Measurements from ENCODE around the gene DCAF4. TPM values are rescaled to one million over a fixed set of nuclear protein-coding genes. Genes with fewer than 3 reads are reported as not detected.

Gene DCAF4
- polyA plus RNA-seq, 1 experiment: 29.2 TPM

DNA sequence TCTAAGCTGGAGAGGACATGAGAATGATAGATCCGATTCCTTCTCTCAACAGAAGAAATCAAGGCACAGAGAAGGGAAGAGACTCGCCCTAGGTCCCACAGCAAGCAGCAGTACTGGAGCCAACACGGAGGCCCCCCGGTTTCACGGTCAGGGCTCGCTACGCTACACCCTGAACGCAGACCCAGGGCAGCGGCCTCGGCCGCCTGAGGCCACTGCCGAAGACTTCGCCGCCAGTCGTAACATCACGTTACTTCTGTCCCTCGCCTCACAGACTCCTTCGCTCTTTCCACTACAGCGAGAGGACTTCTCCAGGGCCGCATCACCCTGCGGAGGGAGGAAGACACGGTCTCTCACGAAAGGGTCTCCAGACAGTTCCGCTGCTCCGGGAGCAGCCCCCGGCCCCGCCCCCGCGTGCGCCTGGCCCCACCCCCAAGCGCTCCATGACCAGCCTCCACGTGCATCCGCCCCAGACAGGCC is 411 bp upstream of the DCAF4 start:
- Histone ChIP-seq H3K27me3 (ENCODE audit: control insufficient read depth, insufficient read depth, low read length) (no peaks in the 10 kb centered on the region), H3K36me3 (ENCODE audit: control insufficient read depth, insufficient read depth, low read length) (no peaks in the 10 kb centered on the region), H3K4me3 (ENCODE audit: low read depth, low read length) (peak overlapping the region; percentile 99)
- ChIA-PET POLR2A (no interaction called here), CTCF (interaction anchor here (0.8 to 4.0 kb wide), 3 partner anchors 22 to 411 kb away, joined by 3 to 21 read pairs (median 3); partner anchors contain the start of gene DPF3)
- TF ChIP-seq, protein P1, sequence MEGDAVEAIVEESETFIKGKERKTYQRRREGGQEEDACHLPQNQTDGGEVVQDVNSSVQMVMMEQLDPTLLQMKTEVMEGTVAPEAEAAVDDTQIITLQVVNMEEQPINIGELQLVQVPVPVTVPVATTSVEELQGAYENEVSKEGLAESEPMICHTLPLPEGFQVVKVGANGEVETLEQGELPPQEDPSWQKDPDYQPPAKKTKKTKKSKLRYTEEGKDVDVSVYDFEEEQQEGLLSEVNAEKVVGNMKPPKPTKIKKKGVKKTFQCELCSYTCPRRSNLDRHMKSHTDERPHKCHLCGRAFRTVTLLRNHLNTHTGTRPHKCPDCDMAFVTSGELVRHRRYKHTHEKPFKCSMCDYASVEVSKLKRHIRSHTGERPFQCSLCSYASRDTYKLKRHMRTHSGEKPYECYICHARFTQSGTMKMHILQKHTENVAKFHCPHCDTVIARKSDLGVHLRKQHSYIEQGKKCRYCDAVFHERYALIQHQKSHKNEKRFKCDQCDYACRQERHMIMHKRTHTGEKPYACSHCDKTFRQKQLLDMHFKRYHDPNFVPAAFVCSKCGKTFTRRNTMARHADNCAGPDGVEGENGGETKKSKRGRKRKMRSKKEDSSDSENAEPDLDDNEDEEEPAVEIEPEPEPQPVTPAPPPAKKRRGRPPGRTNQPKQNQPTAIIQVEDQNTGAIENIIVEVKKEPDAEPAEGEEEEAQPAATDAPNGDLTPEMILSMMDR (IDR thresholded peaks at IDR 0.05; ENCODE audit: insufficient read depth, low read depth, low read length): no peak
- no peak for DNase-seq (ENCODE audit: low read depth)

DNA sequence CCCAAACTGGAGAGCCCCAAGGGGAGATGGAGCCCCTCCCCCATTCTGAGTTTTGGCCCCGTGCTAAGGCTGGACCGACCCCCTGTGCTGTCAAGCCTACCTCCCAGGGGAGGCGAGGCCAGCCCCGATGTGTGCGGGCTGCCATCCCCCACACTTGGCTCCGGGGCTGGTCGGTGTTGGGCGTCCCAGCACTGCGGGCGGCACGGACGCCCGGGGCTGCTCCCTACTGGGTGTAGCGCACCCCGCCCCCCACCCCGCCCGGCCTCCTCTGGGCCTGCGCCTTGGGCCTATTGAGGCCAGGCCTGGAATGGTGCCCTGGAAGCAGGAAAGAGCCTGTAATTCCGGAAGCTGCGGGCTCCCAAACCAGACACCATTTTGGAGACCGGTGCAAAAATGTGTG is 2.6 kb downstream of the DCAF4 start:
- TF ChIP-seq, protein P1 (IDR thresholded peaks at IDR 0.05; ENCODE audit: insufficient read depth, low read depth, low read length): no peak
- Histone ChIP-seq H3K36me3 (ENCODE audit: control insufficient read depth, insufficient read depth, low read length) (no peaks in the 10 kb centered on the region), H3K27me3 (ENCODE audit: control insufficient read depth, insufficient read depth, low read length) (no peaks in the 10 kb centered on the region), H3K4me3 (ENCODE audit: low read depth, low read length) (no peak overlapping the region)
- POLR2A ChIA-PET: no interaction called here
- CTCF ChIA-PET: interaction anchor here (0.6 to 0.8 kb wide), 2 partner anchors 19 to 416 kb away, joined by 3 read pairs; no protein-coding TSS in a partner anchor
- DNase-seq (ENCODE audit: low read depth): no peak

DNA sequence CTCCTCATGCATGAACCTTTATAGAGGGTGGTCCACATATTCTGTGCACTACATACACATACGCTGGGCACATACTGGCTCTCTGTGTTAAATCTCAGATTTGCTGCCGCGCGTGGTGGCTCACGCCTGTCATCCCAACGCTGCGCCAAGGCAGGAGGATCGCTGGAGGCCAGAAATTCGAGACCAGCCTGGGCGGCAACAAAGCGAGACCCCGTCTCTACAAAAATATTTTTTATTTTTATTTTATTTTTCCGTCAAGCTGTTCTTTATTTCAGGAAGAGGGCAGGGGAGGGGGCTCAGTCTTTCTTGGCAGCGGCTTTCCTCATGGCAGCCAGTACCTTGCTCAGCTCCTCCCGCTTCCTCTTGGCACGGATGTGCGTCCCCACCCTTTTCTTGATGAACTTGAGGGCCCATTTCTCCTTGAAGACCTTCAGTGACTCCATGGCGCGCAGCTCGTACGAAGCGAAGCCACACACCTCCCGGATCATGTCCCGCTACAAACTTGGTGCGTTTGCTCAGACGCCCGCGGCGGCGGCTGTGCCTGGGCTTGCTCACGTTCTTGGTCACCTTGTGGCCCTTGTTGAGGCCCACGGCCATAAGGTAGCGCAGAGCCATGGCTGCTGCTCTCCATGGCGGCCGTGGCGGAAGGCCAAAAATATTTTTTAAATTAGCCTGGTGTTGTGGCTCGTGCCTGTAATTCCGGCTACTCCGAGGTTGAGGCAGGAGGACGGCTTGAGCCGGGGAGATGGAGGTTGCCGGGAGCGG is 3.2 kb downstream of the DCAF4 start:
- TF ChIP-seq, protein P1 (IDR thresholded peaks at IDR 0.05; ENCODE audit: insufficient read depth, low read depth, low read length): no peak
- CTCF ChIA-PET: interaction anchor here (0.6 to 0.8 kb wide), 2 partner anchors 19 to 416 kb away, joined by 3 read pairs; no protein-coding TSS in a partner anchor
- DNase-seq (ENCODE audit: low read depth): no peak

GRCh38 chr14:72932893-72933292 is 6.6 kb downstream of the DCAF4 start:
- ChIA-PET CTCF (interaction anchor here (1.0 to 1.1 kb wide), 2 partner anchors 16 to 419 kb away, joined by 3 to 5 read pairs; no protein-coding TSS in a partner anchor), POLR2A (interaction anchor here (0.6 kb wide), 1 partner anchor 187 kb away, joined by 4 read pairs; no protein-coding TSS in a partner anchor)
- Histone ChIP-seq H3K27me3 (ENCODE audit: control insufficient read depth, insufficient read depth, low read length) (no peaks in the 10 kb centered on the region), H3K4me3 (ENCODE audit: low read depth, low read length) (no peak overlapping the region), H3K36me3 (ENCODE audit: control insufficient read depth, insufficient read depth, low read length) (peaks cover 2% of the 10 kb centered on the region)
- TF ChIP-seq, protein P1 (IDR thresholded peaks at IDR 0.05; ENCODE audit: insufficient read depth, low read depth, low read length): no peak
- no peak for DNase-seq (ENCODE audit: low read depth)

More for the DNA sequence above, 3.2 kb downstream of the DCAF4 start:
- Histone ChIP-seq H3K36me3 (ENCODE audit: control insufficient read depth, insufficient read depth, low read length) (no peaks in the 10 kb centered on the region), H3K4me3 (ENCODE audit: low read depth, low read length) (no peak overlapping the region), H3K27me3 (ENCODE audit: control insufficient read depth, insufficient read depth, low read length) (no peaks in the 10 kb centered on the region)
- POLR2A ChIA-PET: no interaction called here

- DNase-seq (ENCODE audit: low read depth): no peak
- CTCF ChIA-PET: interaction anchor here (1.1 to 5.7 kb wide), 3 partner anchors 9 to 424 kb away, joined by 4 to 37 read pairs (median 24); no protein-coding TSS in a partner anchor
- TF ChIP-seq, protein P1 (IDR thresholded peaks at IDR 0.05; ENCODE audit: insufficient read depth, low read depth, low read length): no peak
- Histone ChIP-seq H3K36me3 (ENCODE audit: control insufficient read depth, insufficient read depth, low read length) (peaks cover 26% of the 10 kb centered on the region), H3K4me3 (ENCODE audit: low read depth, low read length) (no peak overlapping the region), H3K27me3 (ENCODE audit: control insufficient read depth, insufficient read depth, low read length) (no peaks in the 10 kb centered on the region)
- POLR2A ChIA-PET: no interaction called here
Measured at GRCh38 chr14:72939630-72940029, 13.4 kb downstream of the DCAF4 start.

Measured in BJ (cell line).